CD14-positive monocyte (primary cell): Measurements from ENCODE around the gene AP1S3. TPM values are rescaled to one million over a fixed set of nuclear protein-coding genes. Genes with fewer than 3 reads are reported as not detected.
"Not testable (repeated sequence)": the region's sequence is repeated elsewhere in the genome, so short reads cannot be mapped to it uniquely, and the experiment has no call there.

Experiments
- DNase-seq, 3 donors: peaks; one replicate each; pipeline ENCODE4 v3.0.0-alpha.2; 2011 to 2022
- H2AFZ ChIP-seq: 2 replicates; pipeline ENCODE4 v1.6.0; 2012; ENCODE audit warnings: mild to moderate bottlenecking, low read depth, low read length, inconsistent platforms; ENCODE audit not compliant: insufficient read depth, poor library complexity, severe bottlenecking
- H3K27ac ChIP-seq, 2 donors: 1 replicate in 1 of 2; 2 replicates in 1 of 2; pipeline ENCODE4 v1.5.1; 2012 to 2013; ENCODE audit warnings: low read length in 2 of 2, control low read depth in 1 of 2, inconsistent platforms in 1 of 2, low read depth in 1 of 2, mild to moderate bottlenecking in 1 of 2
- H3K27me3 ChIP-seq, 2 donors: one replicate each; pipeline versions ENCODE4 v1.6.0 to v1.6.1; 2011 to 2013; ENCODE audit warnings: low read length in 2 of 2; ENCODE audit not compliant: control insufficient read depth in 2 of 2, insufficient read depth in 2 of 2
- H3K36me3 ChIP-seq, 2 donors: replicated peaks in 1 of 2; 1 replicate in 1 of 2; 2 replicates in 1 of 2; pipeline versions ENCODE4 v1.5.1 to v1.6.1; 2012 to 2013; ENCODE audit warnings: low read length in 2 of 2, control low read depth in 1 of 2, inconsistent platforms in 1 of 2, mild to moderate bottlenecking in 1 of 2; ENCODE audit not compliant: insufficient read depth in 2 of 2, control insufficient read depth in 1 of 2
- H3K4me1 ChIP-seq, 2 donors: 1 replicate in 1 of 2; 2 replicates in 1 of 2; pipeline versions ENCODE4 v1.5.1 to v1.6.1; 2012 to 2013; ENCODE audit warnings: low read length in 2 of 2, control low read depth in 1 of 2, inconsistent platforms in 1 of 2, mild to moderate bottlenecking in 1 of 2, moderate library complexity in 1 of 2; ENCODE audit not compliant: insufficient read depth in 2 of 2, control insufficient read depth in 1 of 2
- H3K4me2 ChIP-seq: replicated peaks from 2 replicates; pipeline ENCODE3; 2012; ENCODE audit warnings: low read length, moderate library complexity, mild to moderate bottlenecking; ENCODE audit not compliant: poor library complexity, severe bottlenecking; ENCODE audit errors: extremely low read depth
- H3K4me3 ChIP-seq, 3 experiments: fragments of 200-600 bp in 1 of 3; sonication (generic) in 1 of 3; replicated peaks in 1 of 3; 1 replicate in 2 of 3; 2 replicates in 1 of 3; pipeline ENCODE4 v1.5.1; 2011 to 2013; ENCODE audit warnings: low read length in 3 of 3, mild to moderate bottlenecking in 3 of 3, control low read depth in 2 of 3, low read depth in 2 of 3, inconsistent platforms in 1 of 3, moderate library complexity in 1 of 3
- H3K79me2 ChIP-seq: 2 replicates; pipeline ENCODE4 v1.6.0; 2012; ENCODE audit warnings: mild to moderate bottlenecking, control low read depth, inconsistent platforms, low read length, moderate library complexity; ENCODE audit not compliant: insufficient read depth
- H3K9ac ChIP-seq: 2 replicates; pipeline ENCODE4 v1.6.0; 2017; ENCODE audit warnings: low read length, mild to moderate bottlenecking; ENCODE audit not compliant: insufficient read depth, poor library complexity, severe bottlenecking
- H3K9me3 ChIP-seq, 2 donors: replicated peaks in 1 of 2; 1 replicate in 1 of 2; 2 replicates in 1 of 2; pipeline versions ENCODE4 v1.5.1 to v1.6.1; 2012 to 2013; ENCODE audit warnings: low read length in 2 of 2, control low read depth in 1 of 2; ENCODE audit not compliant: control insufficient read depth in 1 of 2, insufficient read depth in 1 of 2
- H4K20me1 ChIP-seq: 2 replicates; pipeline ENCODE4 v1.6.0; 2012; ENCODE audit warnings: mild to moderate bottlenecking, low read length, control low read depth, moderate library complexity; ENCODE audit not compliant: insufficient read depth
- H3K27ac Mint-ChIP-seq, 7 donors: one replicate each; pipeline ENCODE4 v1.8.0; 2020; ENCODE audit warnings: mild to moderate bottlenecking in 7 of 7, mixed read lengths in 7 of 7, moderate library complexity in 6 of 7, inconsistent platforms in 2 of 7
- H3K27me3 Mint-ChIP-seq, 3 donors: one replicate each; pipeline ENCODE4 v1.8.0; 2021 to 2022; ENCODE audit warnings: low read depth in 3 of 3, mild to moderate bottlenecking in 3 of 3, mixed read lengths in 3 of 3, moderate library complexity in 3 of 3, inconsistent platforms in 1 of 3
- H3K36me3 Mint-ChIP-seq, 2 donors: one replicate each; pipeline ENCODE4 v1.8.0; 2020; ENCODE audit warnings: mixed read lengths in 2 of 2, inconsistent platforms in 1 of 2, mild to moderate bottlenecking in 1 of 2
- H3K4me1 Mint-ChIP-seq: one replicate; pipeline ENCODE4 v1.8.0; 2020; ENCODE audit warnings: mild to moderate bottlenecking, mixed read lengths
- H3K4me3 Mint-ChIP-seq, 2 donors: one replicate each; pipeline ENCODE4 v1.8.0; 2020; ENCODE audit warnings: mild to moderate bottlenecking in 2 of 2, mixed read lengths in 2 of 2, moderate library complexity in 1 of 2
- H3K9me3 Mint-ChIP-seq, 7 donors: one replicate each; pipeline ENCODE4 v1.8.0; 2020 to 2022; ENCODE audit warnings: mixed read lengths in 7 of 7, mild to moderate bottlenecking in 6 of 7, moderate library complexity in 6 of 7, inconsistent platforms in 2 of 7
- WGBS: methylation state at CpG from one replicate; pipeline ENCODE4 v1.1.5; 2013; ENCODE audit warnings: missing lambda C conversion rate; ENCODE audit not compliant: insufficient coverage; 5-methylcytosine and 5-hydroxymethylcytosine counted together
- intact Hi-C, 2 donors: fragments of 100-400 bp; cut with micrococcal nuclease; formaldehyde crosslinking; loops; one replicate each; pipeline versions ENCODE4 v1.15.0 to v1.15.1; 2023
- polyA plus RNA-seq, 3 donors: library from polyadenylated mRNA; depleted of rRNA in 1 of 3; unstranded in 2 of 3; stranded (reverse) in 1 of 3; fragments of 300-500 nt in 2 of 3; fragments of >200 nt in 1 of 3; fragmentation: Illumina TruSeq in 2 of 3; gene quantifications; 1 replicate in 2 of 3; 2 replicates in 1 of 3; pipeline ENCODE4 v1.2.3, GENCODE V29; 2012 to 2021
- TF ChIP-seq, protein P1 (sequence below): fragments of 200-600 bp; IDR thresholded peaks from one replicate; pipeline ENCODE4 v1.8.0; 2022; ENCODE audit warnings: antibody characterized with exemption, mild to moderate bottlenecking

AP1S3 gene
- polyA plus RNA-seq, 3 donors = 0.80 to 1.3 (median 0.81) TPM

DNA sequence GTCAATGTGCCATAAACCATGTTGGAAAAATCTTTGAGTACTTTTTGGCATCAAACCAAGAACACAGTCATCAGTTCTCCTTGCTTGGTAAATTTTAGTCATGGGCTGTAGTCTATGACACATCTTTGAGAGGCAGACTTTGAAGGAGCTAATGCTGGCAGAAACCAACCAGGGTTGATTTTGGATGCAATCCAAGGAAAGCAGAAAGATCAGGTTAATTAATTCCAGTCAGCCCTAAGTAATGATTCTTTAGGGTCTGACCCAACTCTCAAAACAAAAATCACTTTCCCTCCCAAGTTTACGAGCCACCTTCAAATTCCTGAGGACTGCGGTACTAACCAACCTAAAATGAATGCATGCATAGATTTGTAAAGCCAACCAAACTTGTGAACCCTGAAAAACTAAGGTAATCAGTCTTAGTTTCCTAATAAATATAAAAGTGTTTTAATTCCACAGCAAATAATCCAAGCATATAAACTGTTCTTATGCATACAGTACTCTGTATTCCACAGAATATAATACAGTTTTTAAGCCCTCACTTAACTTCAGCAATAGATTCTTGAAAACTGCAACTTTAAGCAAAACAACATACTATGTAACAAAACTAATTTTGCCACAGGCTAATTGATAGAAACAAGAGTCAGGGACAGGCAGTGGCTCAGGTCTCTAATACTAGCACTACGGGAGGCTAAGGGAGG is 22.0 kb downstream of the AP1S3 start:
- H3K27ac Mint-ChIP-seq = no peak overlapping the region
- TF ChIP-seq, protein P1, sequence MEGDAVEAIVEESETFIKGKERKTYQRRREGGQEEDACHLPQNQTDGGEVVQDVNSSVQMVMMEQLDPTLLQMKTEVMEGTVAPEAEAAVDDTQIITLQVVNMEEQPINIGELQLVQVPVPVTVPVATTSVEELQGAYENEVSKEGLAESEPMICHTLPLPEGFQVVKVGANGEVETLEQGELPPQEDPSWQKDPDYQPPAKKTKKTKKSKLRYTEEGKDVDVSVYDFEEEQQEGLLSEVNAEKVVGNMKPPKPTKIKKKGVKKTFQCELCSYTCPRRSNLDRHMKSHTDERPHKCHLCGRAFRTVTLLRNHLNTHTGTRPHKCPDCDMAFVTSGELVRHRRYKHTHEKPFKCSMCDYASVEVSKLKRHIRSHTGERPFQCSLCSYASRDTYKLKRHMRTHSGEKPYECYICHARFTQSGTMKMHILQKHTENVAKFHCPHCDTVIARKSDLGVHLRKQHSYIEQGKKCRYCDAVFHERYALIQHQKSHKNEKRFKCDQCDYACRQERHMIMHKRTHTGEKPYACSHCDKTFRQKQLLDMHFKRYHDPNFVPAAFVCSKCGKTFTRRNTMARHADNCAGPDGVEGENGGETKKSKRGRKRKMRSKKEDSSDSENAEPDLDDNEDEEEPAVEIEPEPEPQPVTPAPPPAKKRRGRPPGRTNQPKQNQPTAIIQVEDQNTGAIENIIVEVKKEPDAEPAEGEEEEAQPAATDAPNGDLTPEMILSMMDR = no peak
- H3K4me3 Mint-ChIP-seq = no peak overlapping the region
- peaks cover 0 to under 1% (median 0%) of the 10 kb centered on the region in 7 donors for H3K9me3 Mint-ChIP-seq
- H3K27ac ChIP-seq = no peak overlapping the region
- H3K79me2 ChIP-seq = peaks cover 45% of the 10 kb centered on the region
- DNase-seq = peak in 1 of 3 donors; percentile 11
- H3K4me1 ChIP-seq = no peaks in the 10 kb centered on the region
- peaks cover 0 to 2% (median 0%) of the 10 kb centered on the region in 3 donors for H3K27me3 Mint-ChIP-seq
- peaks cover 2% of the 10 kb centered on the region for H3K4me1 Mint-ChIP-seq
- H3K4me2 ChIP-seq = no peak overlapping the region
- H3K27me3 ChIP-seq = no peaks in the 10 kb centered on the region
- intact Hi-C loops = no loop called here
- no peaks in the 10 kb centered on the region for H3K9me3 ChIP-seq
- H3K9ac ChIP-seq = no peak overlapping the region
- no peak overlapping the region for H3K4me3 ChIP-seq
- H2AFZ ChIP-seq = no peak overlapping the region
- no peaks in the 10 kb centered on the region for H4K20me1 ChIP-seq
- 100% methylated on average over 1 of the region's 3 CpGs for WGBS
- H3K36me3 ChIP-seq = no peaks in the 10 kb centered on the region
- H3K36me3 Mint-ChIP-seq = peaks cover 1 to 3% of the 10 kb centered on the region in 2 donors

DNA sequence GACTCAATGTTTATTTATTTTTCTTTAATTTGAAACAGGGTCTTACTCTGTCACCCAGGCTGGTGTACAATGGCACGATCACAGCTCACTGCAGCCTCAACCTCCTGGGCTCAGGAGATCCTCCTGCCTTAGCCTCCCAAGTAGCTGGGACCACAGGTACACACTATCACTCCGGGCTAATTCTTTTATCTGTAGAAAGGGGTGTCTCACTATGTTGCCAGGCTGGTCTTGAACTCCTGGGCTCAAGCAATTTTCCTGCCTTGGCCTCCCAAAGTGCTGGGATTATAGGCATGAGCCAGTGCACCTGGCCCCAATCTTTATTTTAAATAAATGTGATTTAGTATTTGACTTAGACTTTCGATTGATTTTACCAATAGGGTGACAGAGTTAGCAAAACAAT is 22.6 kb downstream of the AP1S3 start:
- H3K4me1 ChIP-seq, H3K9ac ChIP-seq, H3K27me3 Mint-ChIP-seq, H3K27ac Mint-ChIP-seq, H3K36me3 ChIP-seq, H2AFZ ChIP-seq, H3K4me3 Mint-ChIP-seq, DNase-seq, H3K9me3 Mint-ChIP-seq, H4K20me1 ChIP-seq, H3K9me3 ChIP-seq, intact Hi-C loops, H3K27ac ChIP-seq, H3K27me3 ChIP-seq, H3K4me2 ChIP-seq, H3K36me3 Mint-ChIP-seq, H3K4me3 ChIP-seq, H3K4me1 Mint-ChIP-seq: not testable (repeated sequence)
- peaks cover 40% of the 10 kb centered on the region for H3K79me2 ChIP-seq
- WGBS = 100% methylated on average over 2 of the region's 3 CpGs
